ENCODE data around the gene SORCS3.

DNA sequence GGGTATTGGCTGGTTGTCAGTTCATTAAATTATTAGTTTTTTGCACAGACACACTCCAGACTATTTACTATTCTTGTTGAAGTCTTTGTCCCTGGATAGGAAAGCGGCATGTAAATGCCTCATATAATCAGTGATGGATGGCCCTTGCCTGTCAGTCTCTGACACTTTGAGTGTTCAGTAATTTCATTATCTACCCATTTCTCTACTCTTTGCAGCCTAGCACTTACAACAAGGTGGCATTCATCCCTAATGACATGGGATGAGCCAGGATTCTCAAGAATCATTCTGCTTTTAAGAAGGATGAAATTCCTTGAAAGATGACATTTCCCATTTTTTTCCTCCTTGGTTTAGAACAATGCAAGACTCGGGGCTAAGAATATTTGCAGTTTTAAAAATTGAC, 155.7 kb downstream of the SORCS3 start:
- TF ChIP-seq, protein P1, sequence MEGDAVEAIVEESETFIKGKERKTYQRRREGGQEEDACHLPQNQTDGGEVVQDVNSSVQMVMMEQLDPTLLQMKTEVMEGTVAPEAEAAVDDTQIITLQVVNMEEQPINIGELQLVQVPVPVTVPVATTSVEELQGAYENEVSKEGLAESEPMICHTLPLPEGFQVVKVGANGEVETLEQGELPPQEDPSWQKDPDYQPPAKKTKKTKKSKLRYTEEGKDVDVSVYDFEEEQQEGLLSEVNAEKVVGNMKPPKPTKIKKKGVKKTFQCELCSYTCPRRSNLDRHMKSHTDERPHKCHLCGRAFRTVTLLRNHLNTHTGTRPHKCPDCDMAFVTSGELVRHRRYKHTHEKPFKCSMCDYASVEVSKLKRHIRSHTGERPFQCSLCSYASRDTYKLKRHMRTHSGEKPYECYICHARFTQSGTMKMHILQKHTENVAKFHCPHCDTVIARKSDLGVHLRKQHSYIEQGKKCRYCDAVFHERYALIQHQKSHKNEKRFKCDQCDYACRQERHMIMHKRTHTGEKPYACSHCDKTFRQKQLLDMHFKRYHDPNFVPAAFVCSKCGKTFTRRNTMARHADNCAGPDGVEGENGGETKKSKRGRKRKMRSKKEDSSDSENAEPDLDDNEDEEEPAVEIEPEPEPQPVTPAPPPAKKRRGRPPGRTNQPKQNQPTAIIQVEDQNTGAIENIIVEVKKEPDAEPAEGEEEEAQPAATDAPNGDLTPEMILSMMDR (IDR thresholded peaks at IDR 0.05; ENCODE audit: insufficient read depth, low read length) = no peak
- no peak for TF ChIP-seq SPI1 (IDR thresholded peaks at IDR 0.05; ENCODE audit: borderline replicate concordance, low read depth)

All from HL-60 (cell line).